H1 (cell line): ENCODE data around the gene GRID2. TPM values are rescaled to one million over a fixed set of nuclear protein-coding genes. Genes with fewer than 3 reads are reported as not detected.

ENCODE experiments used
- CBX5 ChIP-seq: fragments of 300-800, 300-1000 bp; sonication (generic); IDR thresholded peaks from 2 replicates; pipeline ENCODE4 v1.7.1; 2016; ENCODE audit warnings: antibody characterized with exemption, low read length, low read depth
- JUN ChIP-seq: IDR thresholded peaks from 2 replicates; pipeline ENCODE4 v1.6.1; 2011; ENCODE audit warnings: low read depth, mild to moderate bottlenecking, improper control_type of control experiment, low read length
- SAP30 ChIP-seq: fragments of 300-600 bp; sonication (generic); IDR thresholded peaks from 2 replicates; pipeline ENCODE4 v1.7.1; 2012; ENCODE audit warnings: low read length, moderate library complexity, mild to moderate bottlenecking, inconsistent platforms; ENCODE audit not compliant: insufficient read depth, insufficient replicate concordance
- SP4 ChIP-seq: IDR thresholded peaks from 2 replicates; pipeline ENCODE4 v1.6.1; 2012; ENCODE audit warnings: low read length, inconsistent platforms
- TBP ChIP-seq: IDR thresholded peaks from 2 replicates; pipeline ENCODE4 v1.6.1; 2011; ENCODE audit warnings: low read depth, low read length, improper control_type of control experiment
- TEAD4 ChIP-seq: IDR thresholded peaks from 2 replicates; pipeline ENCODE4 v1.6.1; 2012; ENCODE audit warnings: low read depth, low read length, inconsistent platforms, mixed read lengths
- YY1 ChIP-seq: IDR thresholded peaks from 2 replicates; pipeline ENCODE4 v1.6.1; 2011; ENCODE audit warnings: low read depth, mild to moderate bottlenecking, low read length
- polyA plus RNA-seq, 7 experiments: library from polyadenylated mRNA; depleted of rRNA in 3 of 7; stranded (reverse) in 5 of 7; unstranded in 2 of 7; fragments of >200 nt in 5 of 7; fragments of 200-250 nt in 2 of 7; gene quantifications; 1 replicate in 5 of 7; 2 replicates in 1 of 7; 4 replicates in 1 of 7; pipeline versions ENCODE4 v1.2.1 to v1.2.3, GENCODE V29; 2011 to 2013; ENCODE audit warnings: missing spikeins in 2 of 7, mixed read lengths in 2 of 7
- total RNA-seq: library from RNA; stranded (reverse); fragmentation: NEBNext Ultra II Directional; extraction: Animal tissue kit (Norgen Biotek cat#: 25700); gene quantifications from 2 replicates; pipeline ENCODE4 v1.2.1, GENCODE V29; 2021

The GRID2 gene
- total and polyA plus RNA-seq, 2 of the 8 experiments (the other 6 are each of a cell fraction or from before 2014, with no cell fraction given), result 31.1 to 81.9 TPM

- TF ChIP-seq YY1 (no peak), SP4 (no peak), TBP (no peak), CBX5 (no peak), JUN (no peak), SAP30 (no peak), TEAD4 (no peak)
Measured at GRCh38 chr4:93448691-93449293, 1145.0 kb downstream of the GRID2 start (continued).
